Tibial nerve (tissue), 3 donors: Measurements from ENCODE around the gene HSPA6.

ENCODE experiments used
- CTCF ChIP-seq, 5 experiments: fragments of 200-600 bp in 3 of 5; fragments of 450-650 bp in 2 of 5; sonication (generic) in 3 of 5; IDR thresholded peaks; one replicate each; pipeline ENCODE4 v1.5.1; 2016 to 2019; ENCODE audit warnings: antibody characterized with exemption in 5 of 5, mild to moderate bottlenecking in 3 of 5, moderate library complexity in 2 of 5
- POLR2A ChIP-seq, 2 donors: fragments of 450-650 bp; IDR thresholded peaks; one replicate each; pipeline ENCODE4 v1.6.1; 2017; ENCODE audit warnings: antibody characterized with exemption in 2 of 2, mild to moderate bottlenecking in 2 of 2, moderate library complexity in 2 of 2

DNA sequence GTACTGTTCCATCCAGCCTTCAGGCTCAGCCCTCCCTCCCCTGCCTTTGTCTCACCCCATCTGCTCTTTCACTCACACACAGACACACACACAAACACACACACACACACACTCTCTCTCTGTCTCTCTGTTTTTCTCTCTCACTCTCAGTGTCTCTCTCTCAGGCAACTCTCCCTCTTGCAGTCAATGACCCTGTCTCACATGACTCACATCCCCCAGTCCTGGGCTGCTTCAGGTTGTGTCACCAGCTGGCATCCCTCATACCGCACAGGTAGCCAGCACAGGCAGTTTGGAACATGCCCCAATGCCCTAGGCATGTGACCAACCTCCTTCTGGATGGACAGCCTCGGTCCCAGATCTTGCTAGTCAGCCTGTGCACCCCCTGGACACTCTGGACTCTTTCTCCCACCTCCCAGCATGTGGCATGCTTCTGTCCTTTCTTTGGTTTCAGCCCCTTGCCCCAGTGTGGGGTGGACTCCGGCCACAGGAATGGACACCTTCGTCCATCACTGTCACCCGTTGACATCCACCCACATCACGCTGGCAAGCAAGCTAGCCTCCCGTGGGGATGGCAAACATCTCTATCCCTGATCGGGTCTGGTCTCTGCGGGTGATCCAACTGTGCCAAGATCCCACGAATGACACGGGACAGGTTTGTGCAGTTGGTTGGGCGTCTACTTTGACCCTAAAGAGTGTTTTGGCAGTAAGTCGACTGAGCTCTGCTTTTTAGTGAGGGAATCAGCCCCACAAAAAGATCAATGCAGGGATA, 42.5 kb upstream of the HSPA6 start:
- TF ChIP-seq CTCF (IDR thresholded peaks at IDR 0.05) (no peak), POLR2A (IDR thresholded peaks at IDR 0.05) (no peak)
